Fibroblast of pulmonary artery (primary cell): ENCODE measurements around the gene PAF1.

ENCODE experiments used
- DNase-seq: peaks from one replicate; pipeline ENCODE4 v3.0.0-alpha.2; 2010; ENCODE audit warnings: low read depth
- H3K4me3 ChIP-seq: replicated peaks from 2 replicates; pipeline ENCODE4 v1.5.1; 2011; ENCODE audit warnings: low read depth, mild to moderate bottlenecking, control low read depth, low read length, moderate library complexity
- TF ChIP-seq, protein P1 (sequence below): IDR thresholded peaks from 2 replicates; pipeline ENCODE4 v1.5.1; 2011; ENCODE audit warnings: mild to moderate bottlenecking, control low read depth, low read length, inconsistent platforms; ENCODE audit errors: missing control alignments

The PAF1 gene

DNA sequence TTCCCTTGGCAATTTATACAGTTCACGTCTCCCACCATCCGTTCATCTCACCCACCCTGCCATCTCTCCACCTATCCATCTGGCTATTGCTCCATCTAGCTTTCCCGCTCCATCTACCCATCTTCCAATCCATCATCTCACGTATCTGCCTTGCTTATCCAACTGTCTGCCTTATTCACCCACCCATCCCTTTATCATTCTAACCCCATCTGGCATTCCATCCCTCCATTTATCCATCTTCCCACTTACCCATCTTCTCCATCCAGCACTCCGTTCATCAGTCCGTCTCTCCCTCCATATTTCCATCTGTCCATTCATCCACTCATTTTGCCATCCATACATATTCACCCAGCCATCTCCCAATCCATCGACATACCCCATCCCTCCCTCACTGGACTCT, 34.8 kb upstream of the PAF1 start:
- DNase-seq: no peak
- TF ChIP-seq, protein P1, sequence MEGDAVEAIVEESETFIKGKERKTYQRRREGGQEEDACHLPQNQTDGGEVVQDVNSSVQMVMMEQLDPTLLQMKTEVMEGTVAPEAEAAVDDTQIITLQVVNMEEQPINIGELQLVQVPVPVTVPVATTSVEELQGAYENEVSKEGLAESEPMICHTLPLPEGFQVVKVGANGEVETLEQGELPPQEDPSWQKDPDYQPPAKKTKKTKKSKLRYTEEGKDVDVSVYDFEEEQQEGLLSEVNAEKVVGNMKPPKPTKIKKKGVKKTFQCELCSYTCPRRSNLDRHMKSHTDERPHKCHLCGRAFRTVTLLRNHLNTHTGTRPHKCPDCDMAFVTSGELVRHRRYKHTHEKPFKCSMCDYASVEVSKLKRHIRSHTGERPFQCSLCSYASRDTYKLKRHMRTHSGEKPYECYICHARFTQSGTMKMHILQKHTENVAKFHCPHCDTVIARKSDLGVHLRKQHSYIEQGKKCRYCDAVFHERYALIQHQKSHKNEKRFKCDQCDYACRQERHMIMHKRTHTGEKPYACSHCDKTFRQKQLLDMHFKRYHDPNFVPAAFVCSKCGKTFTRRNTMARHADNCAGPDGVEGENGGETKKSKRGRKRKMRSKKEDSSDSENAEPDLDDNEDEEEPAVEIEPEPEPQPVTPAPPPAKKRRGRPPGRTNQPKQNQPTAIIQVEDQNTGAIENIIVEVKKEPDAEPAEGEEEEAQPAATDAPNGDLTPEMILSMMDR: no peak
- no peak overlapping the region for H3K4me3 ChIP-seq

DNA sequence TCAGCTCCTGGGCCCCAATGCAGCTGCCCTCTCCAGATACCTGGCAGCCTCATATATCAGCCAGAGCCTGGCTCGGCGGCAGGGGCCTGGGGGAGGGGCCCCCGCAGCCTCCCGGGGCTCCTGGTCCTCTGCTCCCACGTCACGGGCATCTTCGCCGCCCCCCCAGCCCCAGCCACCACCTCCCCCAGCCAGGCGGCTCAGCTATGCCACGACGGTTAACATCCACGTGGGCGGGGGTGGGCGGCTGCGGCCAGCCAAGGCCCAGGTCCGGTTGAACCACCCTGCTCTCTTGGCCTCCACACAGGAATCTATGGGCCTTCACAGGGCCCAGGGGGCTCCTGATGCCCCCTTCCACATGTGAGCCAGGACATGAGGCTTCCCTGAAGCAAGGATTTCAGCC, 34.0 kb upstream of the PAF1 start:
- H3K4me3 ChIP-seq: no peak overlapping the region
- TF ChIP-seq, protein P1: no peak
- DNase-seq: no peak

DNA sequence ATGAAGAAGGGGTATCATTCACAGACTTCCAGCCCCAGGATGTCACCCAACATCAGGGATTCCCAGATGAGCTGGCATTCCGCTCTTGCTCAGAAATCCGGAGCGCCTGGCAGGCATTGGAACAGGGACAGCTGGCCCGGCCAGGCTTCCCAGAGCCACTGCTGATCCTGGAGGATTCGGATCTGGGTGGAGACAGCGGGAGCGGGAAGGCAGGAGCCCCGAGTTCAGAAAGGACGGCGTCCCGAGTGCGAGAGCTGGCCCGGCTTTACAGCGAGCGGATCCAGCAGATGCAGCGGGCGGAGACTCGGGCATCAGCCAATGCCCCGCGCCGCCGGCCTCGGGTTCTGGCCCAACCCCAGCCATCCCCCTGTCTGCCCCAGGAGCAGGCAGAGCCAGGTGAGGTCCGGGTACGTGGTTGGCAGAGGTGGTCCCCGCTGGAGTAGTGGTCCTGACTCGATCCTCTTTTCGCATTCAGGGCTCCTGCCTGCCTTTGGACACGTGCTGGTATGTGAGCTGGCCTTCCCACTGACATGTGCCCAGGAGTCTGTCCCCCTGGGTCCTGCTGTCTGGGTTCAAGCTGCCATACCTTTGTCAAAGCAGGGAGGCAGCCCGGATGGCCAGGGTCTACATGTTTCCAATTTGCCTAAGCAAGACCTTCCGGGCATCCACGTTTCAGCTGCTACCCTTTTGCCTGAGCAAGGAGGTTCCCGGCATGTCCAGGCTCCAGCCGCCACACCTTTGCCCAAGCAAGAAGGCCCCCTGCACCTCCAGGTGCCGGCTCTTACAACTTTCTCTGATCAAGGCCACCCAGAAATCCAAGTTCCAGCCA, 32.6 kb upstream of the PAF1 start:
- TF ChIP-seq, protein P1: no peak
- H3K4me3 ChIP-seq: no peak overlapping the region

DNA sequence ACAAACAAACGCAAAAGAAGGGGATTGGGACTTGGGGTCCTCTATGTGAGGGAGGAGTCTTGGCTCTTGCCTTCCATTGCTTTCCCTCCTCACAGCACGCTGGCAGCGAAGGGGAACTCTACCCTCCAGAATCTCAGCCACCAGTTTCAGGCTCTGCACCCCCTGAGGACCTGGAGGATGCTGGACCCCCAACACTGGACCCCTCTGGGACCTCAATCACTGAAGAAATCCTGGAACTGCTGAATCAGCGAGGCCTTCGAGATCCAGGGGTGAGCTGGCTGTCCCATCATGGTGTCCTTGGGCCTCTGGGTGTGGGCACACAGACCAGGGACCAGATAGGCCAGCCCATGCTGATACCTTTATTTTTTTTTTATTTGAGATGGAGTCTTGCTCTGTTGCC, 31.1 kb upstream of the PAF1 start:
- no peak for DNase-seq
- TF ChIP-seq, protein P1: no peak
- H3K4me3 ChIP-seq: no peak overlapping the region

More for the DNA sequence above, 32.6 kb upstream of the PAF1 start:
- no peak for DNase-seq

DNA sequence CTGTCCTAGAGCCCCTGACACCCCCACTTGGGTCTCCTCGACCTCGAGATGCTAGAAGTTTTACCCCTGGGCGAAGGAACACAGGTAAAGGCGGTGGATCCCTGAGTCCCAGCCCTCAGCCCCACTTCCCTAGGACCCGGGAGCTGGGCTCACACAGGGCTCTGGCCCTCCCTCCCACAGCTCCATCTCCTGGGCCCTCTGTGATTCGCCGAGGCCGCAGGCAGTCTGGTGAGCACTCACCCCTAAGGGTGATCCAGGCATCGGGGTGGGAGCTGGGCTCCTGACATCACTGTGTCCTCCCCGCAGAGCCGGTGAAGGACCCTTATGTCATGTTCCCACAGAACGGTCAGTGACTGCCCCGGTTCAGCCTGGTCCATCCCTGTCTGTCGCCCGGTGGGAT, 29.9 kb upstream of the PAF1 start:
- H3K4me3 ChIP-seq: no peak overlapping the region
- DNase-seq: no peak
- TF ChIP-seq, protein P1: no peak

DNA sequence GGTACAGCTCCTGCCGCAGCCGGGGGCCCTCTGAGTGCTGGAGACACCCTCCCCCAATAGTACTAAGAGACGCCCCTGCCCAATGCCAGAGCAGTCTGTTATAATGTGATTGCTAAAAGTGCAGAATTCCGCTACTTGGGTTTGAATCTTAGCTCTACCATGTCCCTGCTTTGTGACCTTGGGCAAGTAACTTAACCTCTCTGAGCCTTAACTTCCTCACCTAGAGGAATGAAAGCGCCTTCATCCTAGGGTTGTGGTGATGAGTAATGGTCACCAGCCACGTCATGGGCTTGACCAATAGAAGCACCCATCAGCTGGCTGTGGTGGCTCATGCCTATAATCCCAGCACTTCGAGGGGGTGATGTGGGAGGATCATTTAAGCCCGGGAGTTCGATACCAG, 28.1 kb upstream of the PAF1 start:
- no peak overlapping the region for H3K4me3 ChIP-seq
- TF ChIP-seq, protein P1: no peak
- DNase-seq: no peak
